Urinary bladder (tissue), 4 donors: ENCODE results near the gene TMEM267. TPM values are rescaled to one million over a fixed set of nuclear protein-coding genes. Genes with fewer than 3 reads are reported as not detected.
"Not testable (repeated sequence)": the region's sequence is repeated elsewhere in the genome, so short reads cannot be mapped to it uniquely, and the experiment has no call there.

ENCODE experiments used
- DNase-seq: peaks from one replicate; pipeline ENCODE4 v3.0.0-alpha.2; 2015; ENCODE audit errors: extremely low spot score
- H3K27ac ChIP-seq: one replicate; pipeline ENCODE4 v1.5.1; 2013; ENCODE audit warnings: low read depth, mild to moderate bottlenecking, moderate library complexity
- H3K36me3 ChIP-seq: one replicate; pipeline ENCODE4 v1.6.1; 2013; ENCODE audit warnings: mild to moderate bottlenecking, moderate library complexity; ENCODE audit not compliant: insufficient read depth
- H3K4me1 ChIP-seq: one replicate; pipeline ENCODE4 v1.6.1; 2013; ENCODE audit warnings: mild to moderate bottlenecking, moderate library complexity; ENCODE audit not compliant: insufficient read depth
- H3K4me3 ChIP-seq: one replicate; pipeline ENCODE4 v1.5.1; 2013; ENCODE audit warnings: low read depth, low read length
- WGBS: extraction: QIAGEN DNeasy Blood & Tissue Kit; methylation state at CpG from one replicate; pipeline ENCODE4 v1.1.7; 2013; 5-methylcytosine and 5-hydroxymethylcytosine counted together
- polyA plus RNA-seq: library from polyadenylated mRNA; stranded (reverse); fragments of 200-250 nt; gene quantifications from one replicate; pipeline ENCODE4 v1.2.3, GENCODE V29; 2013
- total RNA-seq: library from RNA; depleted of rRNA; stranded (reverse); fragments of >200 nt; gene quantifications from one replicate; pipeline ENCODE4 v1.2.3, GENCODE V29; 2014
- donor health status: healthy with polysubstance abuse.
- donor health status: healthy.

The TMEM267 gene, protein sequence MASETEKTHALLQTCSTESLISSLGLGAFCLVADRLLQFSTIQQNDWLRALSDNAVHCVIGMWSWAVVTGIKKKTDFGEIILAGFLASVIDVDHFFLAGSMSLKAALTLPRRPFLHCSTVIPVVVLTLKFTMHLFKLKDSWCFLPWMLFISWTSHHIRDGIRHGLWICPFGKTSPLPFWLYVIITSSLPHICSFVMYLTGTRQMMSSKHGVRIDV
- total RNA-seq (14.2 TPM), polyA plus RNA-seq (10.6 TPM)

DNA sequence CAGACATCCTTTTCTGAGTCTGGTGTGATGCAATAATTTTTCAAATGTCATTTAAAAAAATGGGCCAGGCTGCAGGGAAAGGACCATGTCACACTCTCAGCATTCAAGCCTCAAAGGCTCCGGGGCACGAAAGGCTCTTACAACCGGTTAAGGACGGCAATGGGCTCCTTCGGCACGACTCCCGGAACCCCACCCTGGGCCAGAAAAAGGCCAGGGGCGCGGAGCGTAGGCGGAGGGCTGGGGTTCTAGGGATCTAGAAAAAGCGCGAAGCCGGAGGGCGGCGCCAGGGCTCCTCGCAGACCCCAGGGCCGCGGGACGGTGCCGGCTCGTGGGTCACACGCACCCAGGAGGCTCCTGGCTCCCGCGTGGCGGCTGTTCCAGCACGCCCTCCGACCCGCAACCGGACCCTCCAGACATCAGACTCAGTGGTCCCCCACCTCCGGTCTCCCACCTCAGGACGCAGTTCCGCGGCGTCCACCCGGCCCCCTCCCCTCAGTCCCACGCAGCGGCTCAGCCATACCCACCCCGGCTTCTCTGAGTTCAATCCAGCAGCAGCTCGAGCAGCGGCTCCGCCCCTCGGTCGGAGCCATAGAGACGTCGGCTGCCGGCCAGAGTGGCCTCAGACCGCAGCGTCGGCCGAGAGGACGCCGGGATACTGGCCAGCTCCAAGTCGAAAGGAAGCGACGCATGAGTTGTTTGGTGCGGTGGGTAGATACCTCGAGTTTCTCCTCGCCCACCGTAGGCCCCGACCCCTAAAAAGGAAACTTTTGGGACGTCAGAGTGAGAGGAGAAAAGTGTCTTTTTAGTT, at the start of gene TMEM267:
Gene TMEM267 (minus strand): TSS at position 568 of the 808 bp plus-strand sequence. CDS start 29,896 bp downstream, outside the sequence.
- under 1% methylated on average over 62 of the region's 62 CpGs for WGBS
- Histone ChIP-seq H3K27ac (peak within 1 kb of the TSS; percentile 95), H3K4me3 (peak within 1 kb of the TSS; percentile 72), H3K4me1 (peaks cover 2% of the 10 kb centered on the region), H3K36me3 (no peaks in the 10 kb centered on the region)
- peak; percentile 82 for DNase-seq

DNA sequence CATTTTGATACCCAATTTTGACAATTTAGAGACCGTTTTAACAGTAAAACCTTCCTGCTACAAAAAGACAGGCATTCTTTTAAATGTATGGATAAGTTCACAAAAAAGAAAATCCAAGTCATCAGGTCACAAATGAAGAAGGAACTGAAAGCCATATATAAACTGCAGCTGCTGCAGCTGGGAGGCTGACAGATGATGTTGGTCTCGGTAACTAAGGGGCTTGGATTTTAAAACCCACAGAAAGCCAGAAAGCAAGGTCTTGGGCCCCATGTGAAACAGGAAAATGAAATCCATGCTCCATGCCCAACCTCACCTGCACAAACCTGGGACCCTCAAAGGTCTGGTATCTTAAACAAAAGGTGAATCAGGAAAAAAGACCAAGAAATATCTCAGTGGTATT, 47.0 kb upstream of the TMEM267 start:
- Histone ChIP-seq H3K36me3 (peaks cover 14% of the 10 kb centered on the region), H3K4me1 (no peaks in the 10 kb centered on the region), H3K27ac (no peak overlapping the region), H3K4me3 (no peak overlapping the region)
- 92% methylated on average over 2 of the region's 2 CpGs for WGBS
- DNase-seq = no peak

DNA sequence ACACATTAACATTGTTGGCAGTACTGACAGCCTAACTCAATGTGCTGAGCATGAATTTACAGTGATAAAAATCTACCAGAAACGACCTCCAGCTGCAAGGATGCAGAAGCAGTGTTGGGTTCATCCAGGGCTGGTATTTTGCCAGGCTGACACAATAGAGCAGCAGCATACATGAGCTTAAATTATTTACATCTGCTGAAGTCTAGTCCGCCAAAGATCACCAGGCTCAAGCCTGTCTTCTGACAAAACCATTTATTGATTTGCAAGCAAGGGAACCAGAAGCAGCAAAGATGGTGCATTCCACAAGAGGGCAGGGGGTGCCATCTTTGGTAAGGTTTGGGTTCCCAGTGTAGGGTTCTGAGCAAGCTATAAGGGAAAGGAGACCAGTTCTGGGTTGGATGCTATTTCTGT, 40.0 kb upstream of the TMEM267 start:
- 34% methylated on average over 2 of the region's 2 CpGs for WGBS
- Histone ChIP-seq H3K36me3 (peaks cover 4% of the 10 kb centered on the region), H3K4me1 (no peaks in the 10 kb centered on the region), H3K27ac (no peak overlapping the region), H3K4me3 (no peak overlapping the region)
- no peak for DNase-seq

DNA sequence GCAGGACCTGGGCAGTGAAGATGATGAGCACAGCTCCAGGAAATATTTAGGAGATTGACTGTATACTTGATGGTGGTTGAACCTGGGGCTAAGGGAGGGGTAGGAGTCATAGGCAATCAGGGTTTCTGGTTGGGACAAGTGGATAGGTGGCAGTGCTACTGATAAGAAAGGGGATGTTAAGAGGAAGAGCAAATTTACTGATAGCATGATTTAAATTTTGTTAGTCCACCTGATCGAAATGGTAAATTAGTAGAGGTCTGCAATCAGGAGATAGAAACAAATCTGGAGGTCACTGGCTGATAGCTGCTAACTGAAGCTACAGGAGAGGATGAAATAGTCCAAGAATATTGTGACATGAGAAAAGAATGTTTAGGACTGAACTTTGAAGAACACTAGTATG, 37.0 kb upstream of the TMEM267 start:
- WGBS = 90% methylated on average over 1 of the region's 1 CpG
- no peaks in the 10 kb centered on the region for H3K4me1 ChIP-seq
- no peak for DNase-seq
- peaks cover under 1% of the 10 kb centered on the region for H3K36me3 ChIP-seq
- no peak overlapping the region for H3K27ac ChIP-seq
- H3K4me3 ChIP-seq = no peak overlapping the region

DNA sequence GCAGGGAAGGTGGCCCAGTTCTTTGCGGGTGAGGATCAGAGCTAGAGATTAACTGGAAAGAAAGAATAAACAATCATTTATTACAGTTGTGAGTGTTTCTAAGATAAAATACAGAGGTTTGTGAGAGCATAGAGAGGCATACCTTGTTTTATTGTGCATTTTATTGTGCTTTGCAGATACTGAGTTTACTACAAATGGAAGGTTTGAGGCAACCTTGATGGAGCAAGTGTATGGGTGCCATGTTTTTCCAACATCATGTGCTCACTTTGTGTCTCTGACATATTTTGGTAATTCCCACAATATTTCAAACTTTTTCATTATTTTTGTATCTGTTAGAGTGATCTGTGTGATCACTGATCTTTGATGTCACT, 32.0 kb upstream of the TMEM267 start:
- H3K36me3 ChIP-seq = no peaks in the 10 kb centered on the region
- WGBS = 10% methylated on average over 1 of the region's 1 CpG
- DNase-seq = no peak
- H3K4me1 ChIP-seq = no peaks in the 10 kb centered on the region
- H3K4me3 ChIP-seq = peak overlapping the region; percentile 59
- H3K27ac ChIP-seq = no peak overlapping the region

DNA sequence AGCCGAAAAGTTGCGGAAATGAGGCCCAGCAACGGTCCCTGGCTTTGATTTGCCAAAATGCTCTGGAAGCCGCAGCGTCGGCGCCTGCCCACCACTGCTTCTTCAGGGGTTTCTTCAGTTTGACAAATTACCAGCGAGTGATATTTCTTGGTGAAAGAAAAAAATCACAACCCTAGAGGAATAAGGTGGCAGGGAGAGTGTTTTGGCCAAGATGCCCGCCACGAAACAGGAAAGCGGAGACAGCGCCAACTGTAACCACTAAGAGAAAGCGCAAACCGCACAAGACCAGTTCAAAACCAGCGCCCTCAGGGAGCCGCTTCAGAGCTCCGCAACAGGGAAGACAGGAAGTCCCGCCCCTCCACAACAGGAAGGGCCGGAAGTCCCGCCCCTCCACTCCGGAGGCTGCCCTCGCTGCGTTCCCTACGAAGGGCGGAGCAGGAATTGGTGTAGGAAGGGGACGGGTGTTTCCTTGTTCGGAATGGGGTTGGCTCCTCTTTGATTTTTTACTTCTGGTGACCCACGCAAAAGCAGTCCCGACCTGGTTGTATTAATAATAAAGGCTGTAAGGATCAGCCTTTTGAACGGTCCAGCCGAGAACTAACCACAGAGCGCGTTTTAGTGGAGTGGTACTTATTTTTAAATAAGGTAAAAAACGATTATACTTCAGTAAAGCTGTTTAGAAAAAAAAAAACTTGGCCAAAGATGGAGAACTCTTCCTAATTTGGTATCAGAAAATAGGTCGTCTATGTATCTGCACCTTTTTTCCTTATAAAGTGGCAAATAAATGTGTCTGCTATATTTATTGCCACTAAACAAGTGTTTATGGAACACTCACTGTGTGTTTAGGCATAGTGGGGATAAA, 31.4 kb upstream of the TMEM267 start, which contains the start of gene C5orf34:
Gene C5orf34 (minus strand): TSS at position 333 of the 862 bp plus-strand sequence. CDS start 5,809 bp downstream, outside the sequence.
- DNase-seq = peak; percentile 93
- H3K4me1 ChIP-seq = no peaks in the 10 kb centered on the region
- under 1% methylated on average over 35 of the region's 35 CpGs for WGBS
- H3K4me3 ChIP-seq = peak within 1 kb of the TSS; percentile 59
- peak within 1 kb of the TSS; percentile 86 for H3K27ac ChIP-seq
- H3K36me3 ChIP-seq = no peaks in the 10 kb centered on the region

DNA sequence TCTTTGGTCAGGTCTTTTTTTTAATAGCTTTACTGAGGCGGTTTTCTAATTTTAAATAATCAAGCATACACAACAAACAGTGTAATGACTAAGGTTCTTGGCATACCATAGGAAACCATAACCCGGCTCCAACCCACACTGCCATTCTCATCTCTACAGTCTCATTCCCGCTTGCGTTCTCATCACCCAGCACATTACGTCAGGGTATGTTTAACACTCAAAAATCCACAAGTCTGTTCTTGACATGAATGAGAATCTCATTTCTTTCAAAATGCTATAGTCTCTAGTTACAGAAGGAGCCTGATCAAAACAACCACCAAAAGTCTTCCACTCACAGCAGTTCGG, 30.8 kb upstream of the TMEM267 start:
- Histone ChIP-seq H3K27ac (peak overlapping the region; percentile 40), H3K36me3 (no peaks in the 10 kb centered on the region), H3K4me1 (no peaks in the 10 kb centered on the region), H3K4me3 (peak overlapping the region; percentile 59)
- WGBS = 0% methylated on average over 6 of the region's 6 CpGs
- no peak for DNase-seq

DNA sequence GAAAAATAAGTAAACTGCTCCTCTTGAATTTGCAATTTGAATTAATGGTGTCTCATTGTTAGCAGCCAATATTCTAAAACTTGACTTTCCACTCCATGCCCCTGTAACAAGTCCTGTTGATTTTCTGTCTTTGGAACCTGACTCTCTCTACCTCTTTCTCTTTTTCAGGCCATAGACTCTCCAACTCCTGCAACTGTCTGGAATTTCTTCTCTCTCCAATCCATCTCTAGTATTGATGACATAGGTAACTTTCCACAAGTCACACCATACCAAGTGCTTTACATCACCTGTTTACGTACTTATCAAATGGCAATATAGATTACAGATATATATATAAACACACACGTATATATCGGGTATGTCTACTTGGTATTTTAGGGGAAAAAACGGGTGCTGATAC, 30.4 kb upstream of the TMEM267 start:
- Histone ChIP-seq H3K27ac (no peak overlapping the region), H3K36me3 (no peaks in the 10 kb centered on the region), H3K4me3 (peak overlapping the region; percentile 59), H3K4me1 (no peaks in the 10 kb centered on the region)
- no peak for DNase-seq
- WGBS = 11% methylated on average over 4 of the region's 4 CpGs

DNA sequence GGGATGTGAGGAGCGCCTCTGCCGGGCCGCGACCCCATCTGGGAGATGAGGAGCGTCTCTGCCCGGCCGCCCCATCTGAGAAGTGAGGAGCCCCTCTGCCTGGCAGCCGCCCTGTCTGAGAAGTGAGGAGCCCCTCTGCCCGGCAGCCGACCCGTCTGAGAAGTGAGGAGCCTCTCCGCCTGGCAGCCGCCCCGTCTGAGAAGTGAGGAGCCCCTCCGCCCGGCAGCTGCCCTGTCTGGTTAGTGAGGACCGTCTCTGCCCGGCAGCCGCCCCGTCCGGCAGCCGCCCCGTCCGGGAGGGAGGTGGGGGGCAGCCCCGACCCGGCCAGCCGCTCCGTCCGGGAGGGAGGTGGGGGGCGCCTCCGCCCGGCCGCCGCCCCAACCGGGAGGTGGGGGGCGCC, 27.4 kb upstream of the TMEM267 start:
- not testable (repeated sequence) for H3K4me3 ChIP-seq, H3K27ac ChIP-seq, H3K36me3 ChIP-seq, H3K4me1 ChIP-seq, DNase-seq
- 94% methylated on average over 35 of the region's 36 CpGs for WGBS

DNA sequence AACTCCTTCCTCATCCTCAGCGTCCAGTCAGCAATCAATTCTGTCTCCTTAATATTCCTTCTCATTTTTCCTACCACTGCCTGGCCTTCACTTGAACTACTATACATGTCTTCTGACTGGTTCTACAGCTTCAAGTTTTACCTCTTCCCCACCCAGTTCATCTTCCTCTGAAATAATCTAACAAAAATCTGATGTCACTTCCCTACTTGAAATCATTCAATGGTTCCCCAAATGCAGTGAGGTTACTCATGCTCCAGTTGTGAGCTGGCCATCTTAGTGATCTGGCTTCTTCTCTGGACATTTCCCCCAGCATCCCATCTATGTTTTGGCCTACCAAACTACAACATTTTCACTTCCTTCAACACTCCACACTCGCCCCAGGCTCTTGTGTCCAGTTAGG, 14.9 kb upstream of the TMEM267 start:
- Histone ChIP-seq H3K27ac (no peak overlapping the region), H3K36me3 (no peaks in the 10 kb centered on the region), H3K4me1 (no peaks in the 10 kb centered on the region), H3K4me3 (no peak overlapping the region)
- no peak for DNase-seq
- 92% methylated on average over 2 of the region's 2 CpGs for WGBS

DNA sequence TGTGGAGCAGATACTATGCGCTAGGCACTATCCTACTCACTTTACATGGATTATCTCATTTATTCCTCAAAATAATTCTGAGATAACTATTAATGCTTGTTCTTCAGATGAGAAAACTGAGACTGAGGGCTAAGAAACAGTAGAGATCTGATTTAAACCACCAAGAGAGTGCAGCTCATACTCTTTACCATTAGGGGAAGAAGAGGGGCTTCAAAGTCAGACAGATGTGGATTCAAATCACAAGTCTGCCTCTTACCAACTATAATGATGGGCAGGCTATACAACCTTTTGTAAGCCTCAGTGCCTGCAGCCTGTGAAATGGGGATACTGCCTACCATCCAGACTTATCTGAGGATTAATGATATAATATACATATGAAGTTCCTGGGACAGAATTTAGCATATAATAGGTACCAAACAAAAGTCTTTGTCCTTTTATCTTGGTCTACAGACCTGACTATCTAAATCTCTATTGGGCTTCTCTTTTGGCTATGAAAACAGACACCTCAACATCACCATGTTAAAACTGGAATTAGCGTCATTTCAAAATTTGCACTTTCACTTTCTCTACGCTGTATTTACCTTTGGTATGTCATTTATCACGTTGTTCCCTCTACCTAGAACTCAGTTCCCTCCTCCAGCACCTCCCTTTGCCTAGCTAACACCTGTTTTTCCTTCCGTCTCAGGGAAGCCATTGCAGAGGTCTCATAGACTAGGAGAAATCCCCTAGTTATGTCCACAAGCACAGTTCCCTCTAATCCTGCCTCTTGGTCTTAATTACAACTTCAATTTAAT, 13.8 kb upstream of the TMEM267 start:
- 94% methylated on average over 5 of the region's 5 CpGs for WGBS

DNA sequence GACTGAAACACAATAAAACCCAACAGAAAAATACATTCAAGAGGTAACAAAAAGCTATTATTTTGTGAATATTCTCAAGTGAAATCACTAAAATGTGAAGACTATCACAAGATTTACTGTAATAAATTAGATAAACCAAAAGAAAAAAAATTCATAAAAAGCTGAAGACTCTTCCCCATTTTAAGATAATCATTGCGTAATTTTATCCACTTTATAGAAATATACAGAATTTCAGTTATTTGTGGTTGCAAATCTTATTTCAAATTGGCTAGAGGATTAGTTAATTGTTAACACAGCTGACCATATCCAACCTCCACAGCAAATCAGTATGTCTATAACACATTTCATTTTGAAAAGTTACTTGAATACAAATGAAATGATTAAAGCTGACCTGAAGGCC, 7.7 kb upstream of the TMEM267 start:
- Histone ChIP-seq H3K4me3 (no peak overlapping the region), H3K4me1 (no peaks in the 10 kb centered on the region), H3K27ac (no peak overlapping the region), H3K36me3 (no peaks in the 10 kb centered on the region)
- WGBS = 100% methylated on average over 1 of the region's 1 CpG
- DNase-seq = no peak

More for the DNA sequence above, 13.8 kb upstream of the TMEM267 start:
- Histone ChIP-seq H3K4me3 (no peak overlapping the region), H3K4me1 (no peaks in the 10 kb centered on the region), H3K36me3 (no peaks in the 10 kb centered on the region), H3K27ac (no peak overlapping the region)
- no peak for DNase-seq

DNA sequence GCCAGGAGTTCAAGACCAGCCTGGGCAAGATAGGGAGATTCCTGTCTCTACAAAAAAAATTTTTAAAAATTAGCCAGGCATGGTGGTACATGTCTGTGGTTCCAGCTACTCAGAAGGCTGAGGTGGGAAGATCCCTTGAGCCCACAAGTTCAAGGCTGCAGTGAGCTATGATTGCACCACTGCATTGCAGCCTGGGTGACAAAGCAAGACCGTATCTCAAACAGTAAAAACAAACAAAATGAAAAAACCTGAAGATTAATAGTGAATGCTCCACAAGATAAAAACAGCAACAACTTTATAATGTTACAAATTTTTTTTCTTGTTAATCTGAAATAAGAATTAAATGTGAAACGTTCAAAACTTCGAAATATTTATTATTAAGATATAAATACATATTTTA, 2.7 kb upstream of the TMEM267 start:
- DNase-seq = no peak
- no peak overlapping the region for H3K4me3 ChIP-seq
- peaks cover 2% of the 10 kb centered on the region for H3K4me1 ChIP-seq
- no peak overlapping the region for H3K27ac ChIP-seq
- H3K36me3 ChIP-seq = no peaks in the 10 kb centered on the region
- 90% methylated on average over 3 of the region's 3 CpGs for WGBS
